Smooth muscle cell (in vitro differentiated cells): ENCODE measurements around the gene TRPT1. TPM values are rescaled to one million over a fixed set of nuclear protein-coding genes. Genes with fewer than 3 reads are reported as not detected.

Source experiments
- DNase-seq: peaks from one replicate; lab custom pipeline; 2025; ENCODE audit not compliant: unreplicated experiment; lab: John Stamatoyannopoulos, UW
- H2AFZ ChIP-seq: fragments of 200-600 bp; sonication (generic); 2 replicates; pipeline ENCODE4 v1.6.0; 2016; ENCODE audit warnings: antibody characterized with exemption, low read depth, mild to moderate bottlenecking
- H3F3A ChIP-seq: fragments of 200-600 bp; sonication (generic); 2 replicates; pipeline ENCODE4 v1.6.0; 2017; ENCODE audit warnings: antibody characterized with exemption, low read depth
- H3K27ac ChIP-seq: fragments of 200-600 bp; sonication (generic); 2 replicates; pipeline ENCODE4 v1.5.1; 2016; ENCODE audit warnings: low read depth, mild to moderate bottlenecking
- H3K27me3 ChIP-seq: fragments of 200-600 bp; sonication (generic); 2 replicates; pipeline ENCODE4 v1.6.1; 2016; ENCODE audit warnings: low read depth, mild to moderate bottlenecking
- H3K36me3 ChIP-seq: fragments of 200-600 bp; sonication (generic); 2 replicates; pipeline ENCODE4 v1.5.1; 2016; ENCODE audit warnings: low read depth
- H3K4me1 ChIP-seq: fragments of 200-600 bp; sonication (generic); 2 replicates; pipeline ENCODE4 v1.5.1; 2016; ENCODE audit warnings: low read depth
- H3K4me2 ChIP-seq: fragments of 200-600 bp; sonication (generic); 2 replicates; pipeline ENCODE4 v1.6.0; 2016; ENCODE audit warnings: mild to moderate bottlenecking
- H3K4me3 ChIP-seq: fragments of 200-600 bp; sonication (generic); 2 replicates; pipeline ENCODE4 v1.5.1; 2016; ENCODE audit warnings: mild to moderate bottlenecking
- H3K79me2 ChIP-seq: fragments of 200-600 bp; sonication (generic); 2 replicates; pipeline ENCODE4 v1.6.0; 2016; ENCODE audit warnings: low read depth, mild to moderate bottlenecking
- H3K9ac ChIP-seq: fragments of 200-600 bp; sonication (generic); 2 replicates; pipeline ENCODE4 v1.6.0; 2016; ENCODE audit warnings: low read depth
- H3K9me3 ChIP-seq: fragments of 200-600 bp; sonication (generic); replicated peaks from 2 replicates; pipeline ENCODE4 v1.5.1; 2016; ENCODE audit warnings: low read depth
- H4K20me1 ChIP-seq: fragments of 200-600 bp; sonication (generic); 2 replicates; pipeline ENCODE4 v1.6.0; 2016; ENCODE audit warnings: low read depth
- CTCF ChIP-seq: fragments of 200-600 bp; sonication (generic); IDR thresholded peaks from 2 replicates; pipeline ENCODE4 v1.5.1; 2017; ENCODE audit warnings: borderline replicate concordance, mild to moderate bottlenecking, antibody characterized with exemption; ENCODE audit not compliant: insufficient read depth, poor library complexity, severe bottlenecking
- WGBS: methylation state at CpG from one replicate; pipeline ENCODE4 v1.1.7; 2016; ENCODE audit warnings: low lambda C conversion rate; 5-methylcytosine and 5-hydroxymethylcytosine counted together
- polyA plus RNA-seq: library from polyadenylated mRNA; unstranded; fragments of >200 nt; fragmentation: Nextera tagmentation; extraction: Ambion mirVana; gene quantifications from 2 replicates; pipeline ENCODE4 v1.2.1, GENCODE V29; 2016
- total RNA-seq: library from RNA; depleted of rRNA; stranded (reverse); fragments of >200 nt; gene quantifications from 2 replicates; pipeline ENCODE4 v1.2.3, GENCODE V29; 2014

The TRPT1 gene
- total and polyA plus RNA-seq, 2 experiments from 2014 or later = 52.6 to 65.6 TPM

- Histone ChIP-seq H4K20me1 (peaks cover 5% of the 10 kb centered on the region), H3K4me2 (no peak overlapping the region), H3F3A (no peaks in the 10 kb centered on the region), H3K27ac (no peak overlapping the region), H3K79me2 (no peaks in the 10 kb centered on the region), H3K9ac (no peak overlapping the region), H3K9me3 (no peaks in the 10 kb centered on the region), H3K4me3 (no peak overlapping the region), H3K36me3 (peaks cover 13% of the 10 kb centered on the region), H3K27me3 (no peaks in the 10 kb centered on the region), H2AFZ (no peak overlapping the region), H3K4me1 (no peaks in the 10 kb centered on the region)
- WGBS = 97% methylated on average over 27 of the region's 27 CpGs
- DNase-seq = no peak
- no peak for TF ChIP-seq CTCF
Observed at GRCh38 chr11:64203421-64204079, 22.4 kb downstream of the TRPT1 start.

GRCh38 chr11:64202992-64203391 is 23.0 kb downstream of the TRPT1 start:
- Histone ChIP-seq H3K4me3 (no peak overlapping the region), H3K79me2 (no peaks in the 10 kb centered on the region), H3F3A (no peaks in the 10 kb centered on the region), H3K36me3 (peaks cover 13% of the 10 kb centered on the region), H3K27ac (no peak overlapping the region), H3K9ac (no peak overlapping the region), H3K27me3 (no peaks in the 10 kb centered on the region), H3K9me3 (no peaks in the 10 kb centered on the region), H2AFZ (no peak overlapping the region), H3K4me1 (no peaks in the 10 kb centered on the region), H4K20me1 (peaks cover 5% of the 10 kb centered on the region), H3K4me2 (no peak overlapping the region)
- TF ChIP-seq CTCF = no peak
- DNase-seq = no peak
- WGBS = 98% methylated on average over 9 of the region's 9 CpGs

GRCh38 chr11:64201543-64201942 is 24.4 kb downstream of the TRPT1 start:
- Histone ChIP-seq H3K4me3 (no peak overlapping the region), H4K20me1 (peaks cover 17% of the 10 kb centered on the region), H2AFZ (no peak overlapping the region), H3K9me3 (no peaks in the 10 kb centered on the region), H3K27ac (no peak overlapping the region), H3K9ac (no peak overlapping the region), H3K79me2 (no peaks in the 10 kb centered on the region), H3F3A (no peaks in the 10 kb centered on the region), H3K36me3 (peaks cover 25% of the 10 kb centered on the region), H3K4me2 (no peak overlapping the region), H3K4me1 (no peaks in the 10 kb centered on the region), H3K27me3 (no peaks in the 10 kb centered on the region)
- DNase-seq = no peak
- no peak for TF ChIP-seq CTCF
- WGBS = 95% methylated on average over 3 of the region's 3 CpGs

GRCh38 chr11:64198511-64198910 is 27.5 kb downstream of the TRPT1 start:
- H3K27ac ChIP-seq = no peak overlapping the region
- no peak overlapping the region for H3K4me2 ChIP-seq
- no peak overlapping the region for H3K9ac ChIP-seq
- no peaks in the 10 kb centered on the region for H3K27me3 ChIP-seq
- no peak for DNase-seq
- 95% methylated on average over 2 of the region's 2 CpGs for WGBS
- no peaks in the 10 kb centered on the region for H3K9me3 ChIP-seq
- TF ChIP-seq CTCF = no peak
- H4K20me1 ChIP-seq = peaks cover 33% of the 10 kb centered on the region
- no peaks in the 10 kb centered on the region for H3K4me1 ChIP-seq
- H2AFZ ChIP-seq = no peak overlapping the region
- no peaks in the 10 kb centered on the region for H3F3A ChIP-seq
- H3K4me3 ChIP-seq = no peak overlapping the region
- H3K79me2 ChIP-seq = peaks cover 5% of the 10 kb centered on the region
- peaks cover 38% of the 10 kb centered on the region for H3K36me3 ChIP-seq
